Fibroblast of mammary gland (primary cell): ENCODE data around the gene INPP5D.
"Not testable (repeated sequence)": the region's sequence is repeated elsewhere in the genome, so short reads cannot be mapped to it uniquely, and the experiment has no call there.

Source experiments
- DNase-seq: peaks from one replicate; pipeline ENCODE4 v3.0.0-alpha.2; 2010; ENCODE audit warnings: low read depth
- H3K4me3 ChIP-seq: 2 replicates; pipeline ENCODE4 v1.5.1; 2011; ENCODE audit warnings: low read depth, mild to moderate bottlenecking, low read length, moderate library complexity; ENCODE audit not compliant: control insufficient read depth
- CTCF ChIP-seq: conservative IDR thresholded peaks from 2 replicates; pipeline ENCODE4 v1.5.1; 2011; ENCODE audit warnings: low read depth, low read length, inconsistent platforms; ENCODE audit not compliant: control insufficient read depth, insufficient read depth

Gene INPP5D

GRCh38 chr2:233047206-233047605 is 12.9 kb upstream of the INPP5D start:
- no peak overlapping the region for H3K4me3 ChIP-seq
- no peak for TF ChIP-seq CTCF
- DNase-seq = no peak

- no peak overlapping the region for H3K4me3 ChIP-seq
- DNase-seq = no peak
- TF ChIP-seq CTCF = no peak
Observed at GRCh38 chr2:233047667-233048066, 12.5 kb upstream of the INPP5D start.

- H3K4me3 ChIP-seq = no peak overlapping the region
- no peak for TF ChIP-seq CTCF
- no peak for DNase-seq
Observed at GRCh38 chr2:233048569-233049193, 11.5 kb upstream of the INPP5D start.

GRCh38 chr2:233049194-233049761 is 10.9 kb upstream of the INPP5D start:
- no peak for TF ChIP-seq CTCF
- no peak overlapping the region for H3K4me3 ChIP-seq
- DNase-seq = no peak

- no peak overlapping the region for H3K4me3 ChIP-seq
- no peak for TF ChIP-seq CTCF
- DNase-seq = peak; percentile 90
Observed at GRCh38 chr2:233051241-233052149, 8.6 kb upstream of the INPP5D start.

- not testable (repeated sequence) for H3K4me3 ChIP-seq, DNase-seq
Observed at GRCh38 chr2:233052517-233052916, 7.6 kb upstream of the INPP5D start.
